Measurements from ENCODE around the gene GRM8. TPM values are rescaled to one million over a fixed set of nuclear protein-coding genes. Genes with fewer than 3 reads are reported as not detected.

GRM8 gene
- total RNA-seq, 1 donor from 2014 or later, result 7.8 TPM

DNA sequence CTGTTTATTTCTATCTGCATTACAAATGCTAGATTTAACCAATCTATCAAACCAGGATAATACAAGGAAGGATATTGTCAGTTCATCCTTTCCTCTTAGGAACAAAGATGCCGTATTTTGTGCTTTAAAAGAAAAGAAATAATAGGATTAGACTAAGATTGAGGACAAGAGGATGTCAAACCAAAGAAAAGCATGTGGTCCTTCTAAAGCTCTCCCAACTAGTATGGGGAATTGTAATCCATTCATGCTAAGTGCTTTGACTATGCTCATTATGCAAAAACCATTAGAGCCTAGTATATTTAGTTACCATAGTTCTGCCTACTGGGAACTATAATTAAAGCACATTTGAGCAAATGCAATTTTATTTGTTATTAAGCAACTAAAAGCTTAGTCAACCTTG is 280.2 kb downstream of the GRM8 start:
- peak overlapping the region; percentile 53 for H3K27ac Mint-ChIP-seq (ENCODE audit: unreplicated experiment)

DNA sequence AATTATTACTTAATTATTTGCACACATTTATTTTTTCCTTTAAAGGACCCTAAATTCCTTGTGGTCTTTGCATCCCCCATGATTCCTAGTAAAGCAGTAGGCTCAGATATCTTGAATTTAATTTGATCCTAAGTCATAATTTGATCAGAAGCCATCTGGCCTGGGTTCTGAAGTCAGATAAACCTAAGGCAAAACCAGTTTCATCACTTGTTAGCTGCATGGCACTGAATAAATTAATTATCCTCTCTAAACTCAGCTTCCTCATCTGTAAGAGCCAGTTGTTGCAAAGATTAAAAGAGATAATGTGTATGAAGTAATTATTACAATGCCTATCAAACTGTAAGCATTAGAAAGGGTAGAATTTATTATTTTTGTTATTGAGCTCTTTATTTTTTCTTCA is 293.1 kb downstream of the GRM8 start:
- no peak overlapping the region for H3K27ac Mint-ChIP-seq (ENCODE audit: unreplicated experiment)
- no peaks in the 10 kb centered on the region for H3K36me3 Mint-ChIP-seq (ENCODE audit: unreplicated experiment)
- peaks cover 4% of the 10 kb centered on the region for H3K4me1 Mint-ChIP-seq (ENCODE audit: low read depth, unreplicated experiment)
- TF ChIP-seq, protein P1, sequence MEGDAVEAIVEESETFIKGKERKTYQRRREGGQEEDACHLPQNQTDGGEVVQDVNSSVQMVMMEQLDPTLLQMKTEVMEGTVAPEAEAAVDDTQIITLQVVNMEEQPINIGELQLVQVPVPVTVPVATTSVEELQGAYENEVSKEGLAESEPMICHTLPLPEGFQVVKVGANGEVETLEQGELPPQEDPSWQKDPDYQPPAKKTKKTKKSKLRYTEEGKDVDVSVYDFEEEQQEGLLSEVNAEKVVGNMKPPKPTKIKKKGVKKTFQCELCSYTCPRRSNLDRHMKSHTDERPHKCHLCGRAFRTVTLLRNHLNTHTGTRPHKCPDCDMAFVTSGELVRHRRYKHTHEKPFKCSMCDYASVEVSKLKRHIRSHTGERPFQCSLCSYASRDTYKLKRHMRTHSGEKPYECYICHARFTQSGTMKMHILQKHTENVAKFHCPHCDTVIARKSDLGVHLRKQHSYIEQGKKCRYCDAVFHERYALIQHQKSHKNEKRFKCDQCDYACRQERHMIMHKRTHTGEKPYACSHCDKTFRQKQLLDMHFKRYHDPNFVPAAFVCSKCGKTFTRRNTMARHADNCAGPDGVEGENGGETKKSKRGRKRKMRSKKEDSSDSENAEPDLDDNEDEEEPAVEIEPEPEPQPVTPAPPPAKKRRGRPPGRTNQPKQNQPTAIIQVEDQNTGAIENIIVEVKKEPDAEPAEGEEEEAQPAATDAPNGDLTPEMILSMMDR (IDR thresholded peaks at IDR 0.05; ENCODE audit: partially characterized antibody, unreplicated experiment), result no peak
- H3K4me3 Mint-ChIP-seq (ENCODE audit: unreplicated experiment), result no peak overlapping the region
- H3K9me3 Mint-ChIP-seq (ENCODE audit: unreplicated experiment), result no peaks in the 10 kb centered on the region
- DNase-seq, result no peak
- H3K27me3 Mint-ChIP-seq (ENCODE audit: unreplicated experiment), result no peaks in the 10 kb centered on the region

More for the DNA sequence above, 280.2 kb downstream of the GRM8 start:
- peak overlapping the region; percentile 23 for H3K4me3 Mint-ChIP-seq (ENCODE audit: unreplicated experiment)
- H3K9me3 Mint-ChIP-seq (ENCODE audit: unreplicated experiment), result no peaks in the 10 kb centered on the region
- no peaks in the 10 kb centered on the region for H3K36me3 Mint-ChIP-seq (ENCODE audit: unreplicated experiment)
- no peak for DNase-seq
- H3K27me3 Mint-ChIP-seq (ENCODE audit: unreplicated experiment), result no peaks in the 10 kb centered on the region
- TF ChIP-seq, protein P1 (IDR thresholded peaks at IDR 0.05; ENCODE audit: partially characterized antibody, unreplicated experiment), result no peak
- peaks cover 9% of the 10 kb centered on the region for H3K4me1 Mint-ChIP-seq (ENCODE audit: low read depth, unreplicated experiment)

DNA sequence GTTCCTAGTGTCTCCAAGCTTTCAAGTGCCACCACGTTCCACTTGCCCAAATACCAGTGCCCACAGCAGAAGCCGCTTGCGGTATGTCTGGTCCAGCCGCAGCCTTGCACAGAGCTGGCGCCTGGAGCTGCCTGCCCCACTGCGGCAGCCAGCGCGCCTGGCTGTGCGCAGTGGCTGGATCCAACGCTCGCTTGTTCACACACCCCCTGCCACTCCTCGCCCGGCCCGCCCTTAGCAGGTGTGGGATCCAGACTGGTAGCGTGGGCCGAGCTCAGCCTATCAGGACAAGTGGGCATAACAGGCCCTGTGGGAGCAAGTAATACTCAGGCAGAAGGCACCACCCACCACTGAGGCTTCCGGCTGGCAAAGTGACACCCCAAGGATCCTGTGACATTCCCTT is 294.4 kb downstream of the GRM8 start:
- TF ChIP-seq, protein P1 (IDR thresholded peaks at IDR 0.05; ENCODE audit: partially characterized antibody, unreplicated experiment), result no peak
- Mint-ChIP-seq H3K4me1 (ENCODE audit: low read depth, unreplicated experiment) (peaks cover 4% of the 10 kb centered on the region), H3K9me3 (ENCODE audit: unreplicated experiment) (no peaks in the 10 kb centered on the region), H3K36me3 (ENCODE audit: unreplicated experiment) (no peaks in the 10 kb centered on the region), H3K27me3 (ENCODE audit: unreplicated experiment) (no peaks in the 10 kb centered on the region), H3K4me3 (ENCODE audit: unreplicated experiment) (no peak overlapping the region), H3K27ac (ENCODE audit: unreplicated experiment) (no peak overlapping the region)
- DNase-seq, result no peak

DNA sequence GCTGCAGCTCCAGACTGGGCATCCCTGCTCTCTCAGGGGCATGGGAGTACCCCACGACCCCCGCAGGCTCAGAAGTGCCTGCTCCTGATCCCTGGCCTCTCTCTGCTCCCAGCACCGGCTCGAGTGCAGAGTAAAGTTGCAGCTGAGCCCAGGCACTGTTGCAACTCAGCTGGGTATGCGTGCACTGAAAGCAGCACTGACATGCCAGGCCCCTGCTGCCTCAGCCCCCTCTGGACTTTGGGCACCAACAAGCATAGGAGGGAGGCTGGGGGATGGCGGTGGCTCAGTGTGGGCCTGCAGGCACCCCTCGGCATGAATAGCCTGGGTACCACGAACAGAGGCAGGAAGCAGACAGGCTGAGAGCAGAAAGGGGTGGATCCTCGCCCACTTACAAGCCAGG is 295.3 kb downstream of the GRM8 start:
- Mint-ChIP-seq H3K4me3 (ENCODE audit: unreplicated experiment) (no peak overlapping the region), H3K9me3 (ENCODE audit: unreplicated experiment) (no peaks in the 10 kb centered on the region), H3K27ac (ENCODE audit: unreplicated experiment) (no peak overlapping the region), H3K4me1 (ENCODE audit: low read depth, unreplicated experiment) (peaks cover 4% of the 10 kb centered on the region), H3K36me3 (ENCODE audit: unreplicated experiment) (no peaks in the 10 kb centered on the region), H3K27me3 (ENCODE audit: unreplicated experiment) (no peaks in the 10 kb centered on the region)
- DNase-seq, result no peak
- TF ChIP-seq, protein P1 (IDR thresholded peaks at IDR 0.05; ENCODE audit: partially characterized antibody, unreplicated experiment), result no peak

DNA sequence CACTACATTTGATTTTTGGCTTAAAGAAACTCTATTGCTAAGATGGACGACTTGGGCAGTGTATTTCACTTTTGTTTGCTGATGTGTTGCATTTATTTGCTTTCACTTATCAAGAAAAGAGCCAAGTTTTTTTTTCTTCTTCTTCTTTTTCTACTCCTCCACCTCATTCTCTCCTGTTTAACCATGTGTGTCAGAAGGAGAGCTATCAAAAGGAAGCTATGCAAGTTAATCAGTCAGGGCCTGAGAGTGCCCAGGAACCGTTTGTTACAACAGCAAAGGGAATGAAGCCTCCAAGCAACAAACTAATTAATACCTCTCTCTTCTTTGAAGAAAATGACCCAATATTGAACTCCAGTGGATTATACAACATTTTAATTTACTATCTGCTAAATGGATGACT is 299.3 kb downstream of the GRM8 start:
- no peak for DNase-seq
- H3K27ac Mint-ChIP-seq (ENCODE audit: unreplicated experiment), result no peak overlapping the region
- no peak overlapping the region for H3K4me3 Mint-ChIP-seq (ENCODE audit: unreplicated experiment)
- H3K36me3 Mint-ChIP-seq (ENCODE audit: unreplicated experiment), result no peaks in the 10 kb centered on the region
- no peaks in the 10 kb centered on the region for H3K27me3 Mint-ChIP-seq (ENCODE audit: unreplicated experiment)
- peaks cover 1% of the 10 kb centered on the region for H3K4me1 Mint-ChIP-seq (ENCODE audit: low read depth, unreplicated experiment)
- H3K9me3 Mint-ChIP-seq (ENCODE audit: unreplicated experiment), result no peaks in the 10 kb centered on the region
- TF ChIP-seq, protein P1 (IDR thresholded peaks at IDR 0.05; ENCODE audit: partially characterized antibody, unreplicated experiment), result no peak
